ENCODE measurements around the gene FBXO45.

FBXO45 gene

GRCh38 chr3:196599734-196600128 lies 31.3 kb downstream of the FBXO45 start:
- TF ChIP-seq CTCF (conservative IDR thresholded peaks at IDR 0.05), result no peak
- no peak overlapping the region for H3K27ac ChIP-seq

DNA sequence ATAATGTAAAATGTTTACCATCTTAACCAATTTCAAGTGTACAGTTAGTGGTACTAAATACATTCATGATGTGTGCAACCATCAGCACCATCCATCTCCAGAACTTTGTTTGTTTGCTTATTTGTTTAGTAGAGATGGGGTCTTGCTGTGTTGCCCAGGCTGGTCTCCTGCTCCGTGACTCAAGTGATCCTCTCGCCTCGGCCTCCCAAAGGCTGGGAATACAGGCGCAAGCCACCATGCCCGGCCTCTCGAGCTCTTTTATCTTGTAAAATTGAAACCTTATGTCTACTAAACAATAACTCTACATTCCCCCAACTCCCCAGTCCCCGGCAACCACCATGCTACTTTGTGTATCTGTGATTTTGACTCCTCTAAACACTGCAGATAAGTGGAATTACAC lies 31.9 kb downstream of the FBXO45 start:
- no peak for TF ChIP-seq CTCF (conservative IDR thresholded peaks at IDR 0.05)
- H3K27ac ChIP-seq, result no peak overlapping the region

GRCh38 chr3:196602673-196603072 lies 34.2 kb downstream of the FBXO45 start:
- no peak overlapping the region for H3K27ac ChIP-seq
- no peak for TF ChIP-seq CTCF (conservative IDR thresholded peaks at IDR 0.05)

DNA sequence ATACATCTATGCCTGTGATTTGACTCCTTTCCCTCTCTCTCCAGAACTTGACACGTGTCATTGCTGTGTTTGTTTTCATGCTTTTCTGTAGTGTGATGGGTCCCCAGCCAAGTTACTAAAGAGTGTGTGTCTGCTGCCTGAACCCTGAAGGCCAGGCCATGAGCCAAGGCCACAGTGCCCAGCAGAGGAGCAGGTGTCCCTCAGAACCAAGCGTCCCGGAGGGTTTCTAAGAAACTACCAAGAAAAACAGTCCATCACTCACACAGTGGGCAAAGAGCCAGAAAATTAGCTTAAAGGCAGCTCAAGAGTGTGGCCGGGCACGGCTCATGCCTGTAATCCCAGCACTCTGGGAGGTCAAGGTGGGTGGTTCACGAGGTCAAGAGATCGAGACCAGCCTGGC lies 35.2 kb downstream of the FBXO45 start:
- no peak overlapping the region for H3K27ac ChIP-seq
- TF ChIP-seq CTCF (conservative IDR thresholded peaks at IDR 0.05), result no peak

- H3K27ac ChIP-seq, result no peak overlapping the region
- TF ChIP-seq CTCF (conservative IDR thresholded peaks at IDR 0.05), result no peak
Measured at GRCh38 chr3:196604548-196604947, 36.1 kb downstream of the FBXO45 start.

DNA sequence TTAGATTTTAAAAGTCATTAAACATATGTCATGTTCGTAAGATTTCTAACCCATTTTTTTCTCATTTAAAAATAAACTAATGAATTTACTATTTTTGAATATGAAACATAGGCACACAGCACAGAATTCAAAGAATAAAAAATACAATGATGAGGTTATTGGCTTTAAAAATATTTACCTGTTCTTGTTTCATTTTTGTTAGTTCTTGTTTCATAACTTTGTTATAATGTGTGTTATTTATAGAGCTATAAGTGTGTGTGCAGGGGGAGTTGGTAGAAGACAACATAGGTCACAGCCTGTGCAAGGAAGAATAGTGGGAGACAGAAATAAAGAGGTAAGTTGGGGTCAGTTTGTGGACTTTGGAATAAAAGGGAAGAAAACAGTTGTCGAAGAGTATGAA lies 40.2 kb downstream of the FBXO45 start:
- TF ChIP-seq CTCF (conservative IDR thresholded peaks at IDR 0.05), result no peak
- H3K27ac ChIP-seq, result no peak overlapping the region

GRCh38 chr3:196609343-196609775 lies 40.9 kb downstream of the FBXO45 start:
- TF ChIP-seq CTCF (conservative IDR thresholded peaks at IDR 0.05), result peak; percentile 90
- H3K27ac ChIP-seq, result no peak overlapping the region
